Erythroblast (primary cell): Measurements from ENCODE around the gene GNPTG.

Experiments
- GATA1 ChIP-seq: IDR thresholded peaks from 2 replicates; pipeline ENCODE4 v1.6.1; 2011; ENCODE audit warnings: low read depth, mild to moderate bottlenecking, control low read depth, low read length, moderate library complexity
- POLR2A ChIP-seq: IDR thresholded peaks from 2 replicates; pipeline ENCODE4 v1.6.1; 2011; ENCODE audit warnings: mild to moderate bottlenecking, low read length

DNA sequence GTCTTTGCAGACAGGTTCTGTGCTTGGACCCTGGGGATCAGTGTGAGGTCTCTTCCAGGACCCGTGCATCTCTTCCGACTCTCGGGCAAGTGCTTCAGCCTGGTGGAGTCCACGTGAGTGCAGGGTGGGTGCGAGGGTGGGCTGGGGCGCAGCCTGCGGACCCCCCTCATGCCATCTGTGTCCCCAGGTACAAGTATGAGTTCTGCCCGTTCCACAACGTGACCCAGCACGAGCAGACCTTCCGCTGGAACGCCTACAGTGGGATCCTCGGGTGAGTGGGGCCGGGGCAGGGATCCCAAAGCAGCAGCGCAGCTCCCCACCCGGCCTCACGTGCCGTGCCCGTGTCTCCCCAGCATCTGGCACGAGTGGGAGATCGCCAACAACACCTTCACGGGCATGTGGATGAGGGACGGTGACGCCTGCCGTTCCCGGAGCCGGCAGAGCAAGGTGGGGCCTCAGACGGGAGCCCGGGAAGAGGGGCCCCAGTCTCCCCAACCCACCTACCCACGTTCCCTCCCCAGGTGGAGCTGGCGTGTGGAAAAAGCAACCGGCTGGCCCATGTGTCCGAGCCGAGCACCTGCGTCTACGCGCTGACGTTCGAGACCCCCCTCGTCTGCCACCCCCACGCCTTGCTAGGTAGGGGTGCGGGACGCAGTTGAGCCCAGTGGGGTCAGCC, 10.1 kb downstream of the GNPTG start:
- TF ChIP-seq POLR2A (no peak), GATA1 (no peak)
